ENCODE measurements around the gene GLYR1.

GLYR1 gene

GRCh38 chr16:4765511-4766474, 81.3 kb downstream of the GLYR1 start:
- peaks cover 14% of the 10 kb centered on the region for H3K4me1 ChIP-seq (ENCODE audit: insufficient read depth, low read length)
- peaks cover 30% of the 10 kb centered on the region for H3K36me3 ChIP-seq (ENCODE audit: insufficient read depth, low read length)
- H3K27me3 ChIP-seq (ENCODE audit: insufficient read depth, low read length): no peaks in the 10 kb centered on the region
- no peaks in the 10 kb centered on the region for H3K9me3 ChIP-seq (ENCODE audit: low read length)
- peak overlapping the region; percentile 73 for H3K4me3 ChIP-seq (ENCODE audit: low read length)
- H2AFZ ChIP-seq (ENCODE audit: low read depth, low read length): no peak overlapping the region

DNA sequence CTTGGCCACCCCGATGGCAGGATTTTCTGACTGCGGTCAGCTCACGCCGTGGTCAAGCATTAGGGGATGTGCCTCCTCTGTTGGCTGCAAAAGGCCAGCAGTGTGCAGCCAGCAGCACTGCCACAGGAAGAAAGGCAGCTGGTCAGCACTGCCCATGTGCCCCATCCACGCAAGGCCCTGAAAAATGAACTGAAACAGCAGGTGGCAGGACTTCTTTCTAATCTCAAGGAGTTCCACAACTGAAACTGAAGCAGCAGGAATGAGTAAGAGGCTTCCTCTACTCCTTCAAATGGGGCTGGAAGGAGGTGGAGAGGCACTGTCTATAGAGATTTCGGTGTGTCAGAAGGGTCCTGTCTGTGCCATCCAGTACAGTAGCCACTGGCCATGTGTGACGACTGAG, 83.3 kb downstream of the GLYR1 start:
- Histone ChIP-seq H3K4me3 (ENCODE audit: low read length) (no peak overlapping the region), H3K27me3 (ENCODE audit: insufficient read depth, low read length) (no peaks in the 10 kb centered on the region), H2AFZ (ENCODE audit: low read depth, low read length) (no peak overlapping the region), H3K4me1 (ENCODE audit: insufficient read depth, low read length) (peaks cover 14% of the 10 kb centered on the region), H3K36me3 (ENCODE audit: insufficient read depth, low read length) (peaks cover 46% of the 10 kb centered on the region), H3K9me3 (ENCODE audit: low read length) (no peaks in the 10 kb centered on the region)

DNA sequence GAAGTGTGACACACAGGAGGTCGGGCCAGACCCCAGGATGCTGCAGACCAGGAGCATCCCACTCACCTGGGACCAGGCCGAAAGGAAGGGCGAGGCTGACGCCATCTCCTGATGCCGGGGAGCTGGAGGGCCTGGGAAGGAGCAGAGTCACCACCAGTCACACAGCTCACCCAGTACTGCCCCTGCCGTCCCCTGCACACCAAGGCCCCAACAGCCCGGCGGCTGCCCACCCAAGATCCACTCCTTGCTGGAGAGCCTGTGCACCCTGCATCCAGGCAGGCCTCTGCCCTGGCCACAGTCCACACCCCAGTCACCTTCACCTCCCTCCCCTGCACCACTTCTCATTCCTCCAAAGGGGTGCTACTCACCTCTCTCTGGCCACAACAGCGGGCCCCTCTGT, 84.9 kb downstream of the GLYR1 start:
- Histone ChIP-seq H2AFZ (ENCODE audit: low read depth, low read length) (no peak overlapping the region), H3K4me1 (ENCODE audit: insufficient read depth, low read length) (peaks cover 10% of the 10 kb centered on the region), H3K9me3 (ENCODE audit: low read length) (no peaks in the 10 kb centered on the region), H3K36me3 (ENCODE audit: insufficient read depth, low read length) (peaks cover 55% of the 10 kb centered on the region), H3K4me3 (ENCODE audit: low read length) (no peak overlapping the region), H3K27me3 (ENCODE audit: insufficient read depth, low read length) (no peaks in the 10 kb centered on the region)

GRCh38 chr16:4760221-4760910, 86.7 kb downstream of the GLYR1 start:
- no peaks in the 10 kb centered on the region for H3K27me3 ChIP-seq (ENCODE audit: insufficient read depth, low read length)
- H3K4me1 ChIP-seq (ENCODE audit: insufficient read depth, low read length): no peaks in the 10 kb centered on the region
- no peak overlapping the region for H3K4me3 ChIP-seq (ENCODE audit: low read length)
- no peak overlapping the region for H2AFZ ChIP-seq (ENCODE audit: low read depth, low read length)
- peaks cover 68% of the 10 kb centered on the region for H3K36me3 ChIP-seq (ENCODE audit: insufficient read depth, low read length)
- H3K9me3 ChIP-seq (ENCODE audit: low read length): peaks cover 5% of the 10 kb centered on the region

- Histone ChIP-seq H3K4me1 (ENCODE audit: insufficient read depth, low read length) (no peaks in the 10 kb centered on the region), H3K9me3 (ENCODE audit: low read length) (peaks cover 8% of the 10 kb centered on the region), H3K4me3 (ENCODE audit: low read length) (no peak overlapping the region), H3K27me3 (ENCODE audit: insufficient read depth, low read length) (no peaks in the 10 kb centered on the region), H2AFZ (ENCODE audit: low read depth, low read length) (no peak overlapping the region), H3K36me3 (ENCODE audit: insufficient read depth, low read length) (peaks cover 71% of the 10 kb centered on the region)
Observed at GRCh38 chr16:4755687-4756086, 91.4 kb downstream of the GLYR1 start.

DNA sequence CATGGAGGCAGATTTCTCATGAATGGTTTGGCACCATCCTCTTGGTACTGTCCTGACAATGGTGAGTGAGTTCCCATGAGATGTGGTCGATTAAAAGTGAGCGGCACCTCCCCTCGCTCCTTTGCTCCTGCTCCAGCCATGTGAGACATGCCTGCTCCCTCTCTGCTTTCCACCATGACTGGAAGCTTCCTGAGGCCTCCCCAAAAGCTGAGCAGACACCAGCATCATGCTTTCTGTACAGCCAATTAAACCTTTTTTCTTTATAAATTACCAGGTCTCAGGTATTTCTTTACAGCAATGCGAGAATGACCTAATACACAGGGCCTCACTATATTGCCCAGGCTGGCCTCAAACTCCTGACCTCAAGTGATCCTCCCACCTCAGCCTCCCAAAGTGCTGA, 92.2 kb downstream of the GLYR1 start:
- Histone ChIP-seq H3K4me1 (ENCODE audit: insufficient read depth, low read length) (no peaks in the 10 kb centered on the region), H3K36me3 (ENCODE audit: insufficient read depth, low read length) (peaks cover 63% of the 10 kb centered on the region), H3K4me3 (ENCODE audit: low read length) (no peak overlapping the region), H3K9me3 (ENCODE audit: low read length) (peaks cover 8% of the 10 kb centered on the region), H2AFZ (ENCODE audit: low read depth, low read length) (no peak overlapping the region), H3K27me3 (ENCODE audit: insufficient read depth, low read length) (no peaks in the 10 kb centered on the region)

GRCh38 chr16:4753227-4753626, 93.9 kb downstream of the GLYR1 start:
- H3K4me1 ChIP-seq (ENCODE audit: insufficient read depth, low read length): no peaks in the 10 kb centered on the region
- H3K27me3 ChIP-seq (ENCODE audit: insufficient read depth, low read length): no peaks in the 10 kb centered on the region
- H3K9me3 ChIP-seq (ENCODE audit: low read length): peaks cover 8% of the 10 kb centered on the region
- no peak overlapping the region for H3K4me3 ChIP-seq (ENCODE audit: low read length)
- H2AFZ ChIP-seq (ENCODE audit: low read depth, low read length): no peak overlapping the region
- H3K36me3 ChIP-seq (ENCODE audit: insufficient read depth, low read length): peaks cover 52% of the 10 kb centered on the region
